PC-9 (cell line): Measurements from ENCODE around the gene MYCBPAP.

Source experiments
- CTCF ChIP-seq: fragments of 200-600 bp; sonication (generic); conservative IDR thresholded peaks from 2 replicates; pipeline ENCODE4 v1.6.1; 2017; ENCODE audit warnings: mixed run types, antibody characterized with exemption, mild to moderate bottlenecking, moderate library complexity
- EZH2 ChIP-seq: fragments of 200-600 bp; sonication (generic); IDR thresholded peaks from 2 replicates; pipeline ENCODE4 v1.8.0; 2017; ENCODE audit warnings: antibody characterized with exemption, low read depth

GRCh38 chr17:50470426-50470825 lies 37.8 kb upstream of the MYCBPAP start:
- TF ChIP-seq CTCF (no peak), EZH2 (no peak)
